NOMO-1 treated with dmso at 0.1 percent for 144 hours (cell line): ENCODE results near the gene SEC22C.
A peak's percentile ranks its signal among the peaks of the same experiment; 100 is the strongest.

Experiments
- DNase-seq: peaks from one replicate; lab custom pipeline; 2025; ENCODE audit not compliant: unreplicated experiment; lab: John Stamatoyannopoulos, UW

SEC22C gene

DNA sequence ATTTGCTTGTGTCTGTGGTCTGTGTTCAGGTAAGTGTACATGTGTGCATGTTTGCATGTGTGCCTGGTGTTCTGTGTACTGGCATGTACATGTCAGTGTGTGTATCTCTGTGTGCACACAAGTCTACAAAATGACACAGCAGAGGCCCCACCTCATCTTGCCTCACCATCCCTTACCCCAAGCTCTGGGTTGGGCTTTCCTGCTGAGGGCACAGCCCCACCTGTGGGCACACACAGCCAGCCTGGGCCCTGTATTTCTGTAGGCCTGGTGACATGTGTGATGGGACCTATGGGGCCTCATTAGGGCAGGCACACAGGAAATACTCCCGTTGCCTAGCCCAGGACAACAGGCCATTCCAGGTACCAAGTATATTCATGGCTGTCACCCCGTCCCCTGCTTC, 65.8 kb downstream of the SEC22C start:
- DNase-seq: no peak

DNA sequence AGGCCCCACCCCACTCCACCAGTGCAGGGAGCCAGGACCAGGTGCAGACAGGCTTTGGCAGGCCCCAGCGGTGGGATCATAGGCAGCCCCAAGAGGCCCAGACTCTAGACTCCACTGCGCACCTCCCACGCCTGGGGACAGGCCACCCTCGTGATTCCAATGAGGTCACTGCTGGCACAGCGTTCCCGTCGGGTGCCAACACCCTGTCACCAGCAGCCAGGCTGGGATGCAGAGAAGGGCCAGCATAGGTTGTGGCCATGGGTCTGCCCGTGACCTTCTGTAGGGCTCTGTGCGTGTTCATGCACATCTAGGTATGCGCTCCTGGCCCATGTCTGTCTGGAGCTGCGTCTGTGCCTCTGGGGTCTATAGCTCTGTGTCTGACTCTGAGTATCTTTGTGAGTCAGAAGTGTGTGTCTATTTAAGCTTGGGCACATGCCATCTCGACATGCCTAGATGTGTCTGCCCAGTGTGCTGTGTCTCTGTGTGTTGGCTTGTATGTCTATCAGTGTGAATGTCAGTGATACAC, 66.3 kb downstream of the SEC22C start:
- no peak for DNase-seq

DNA sequence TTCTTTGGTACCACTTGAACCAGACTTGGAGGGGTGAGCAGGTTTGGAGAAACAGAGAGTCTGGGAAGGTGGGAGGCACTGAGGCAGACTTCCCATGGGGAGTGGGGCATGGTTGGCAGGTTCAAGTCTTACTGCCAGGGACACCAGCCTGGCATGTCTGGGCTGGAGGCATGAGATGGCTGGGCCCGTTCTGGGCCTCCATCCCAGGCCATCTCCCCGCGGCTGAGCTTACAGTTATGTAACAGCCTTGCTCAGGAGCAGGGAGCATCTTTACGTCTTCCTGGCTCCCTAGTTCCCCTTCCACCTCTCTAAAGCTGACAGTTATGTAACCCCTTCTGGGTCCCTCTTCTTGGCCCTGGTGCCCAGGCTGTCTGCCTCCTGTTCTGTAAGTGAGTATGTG, 66.9 kb downstream of the SEC22C start:
- no peak for DNase-seq

DNA sequence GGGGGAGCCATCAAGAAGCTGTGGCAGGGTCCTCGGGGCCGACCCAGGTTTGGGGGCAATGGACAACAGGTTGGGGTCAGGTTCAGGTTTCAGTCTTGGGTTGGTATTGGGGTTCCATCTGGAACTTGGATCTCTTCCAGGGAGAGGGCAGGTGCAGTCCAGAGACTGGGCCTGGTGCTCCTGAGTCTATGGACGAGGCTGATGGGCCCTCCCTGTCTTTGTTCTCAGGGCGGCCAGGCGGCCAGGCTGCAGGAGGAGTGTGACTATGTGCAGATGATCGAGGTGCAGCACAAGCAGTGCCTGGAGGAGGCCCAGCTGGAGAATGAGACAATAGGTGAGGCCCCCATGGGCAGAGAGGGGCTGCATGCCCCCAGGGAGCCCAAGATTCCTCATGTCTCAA, 68.2 kb downstream of the SEC22C start:
- no peak for DNase-seq

DNA sequence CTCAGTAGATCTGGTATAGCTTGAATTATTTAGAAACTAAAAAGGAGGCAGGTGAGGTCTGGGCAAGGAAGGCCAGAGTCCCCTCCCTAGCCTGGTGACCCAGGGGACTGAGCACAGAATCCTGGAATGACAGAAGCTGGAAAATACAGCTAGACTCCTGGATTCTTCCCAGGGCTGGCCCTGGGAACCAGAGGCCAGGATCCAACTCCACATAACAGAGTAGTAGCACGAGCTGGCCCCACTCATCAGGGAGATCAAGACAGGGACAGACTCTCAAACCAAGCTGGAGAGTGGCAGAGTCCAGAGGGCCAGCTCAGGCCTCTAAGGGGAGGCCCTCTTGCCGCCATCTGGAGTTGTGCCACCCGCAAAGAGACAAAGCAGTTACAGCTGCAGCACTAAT, 68.6 kb downstream of the SEC22C start:
- no peak for DNase-seq

DNA sequence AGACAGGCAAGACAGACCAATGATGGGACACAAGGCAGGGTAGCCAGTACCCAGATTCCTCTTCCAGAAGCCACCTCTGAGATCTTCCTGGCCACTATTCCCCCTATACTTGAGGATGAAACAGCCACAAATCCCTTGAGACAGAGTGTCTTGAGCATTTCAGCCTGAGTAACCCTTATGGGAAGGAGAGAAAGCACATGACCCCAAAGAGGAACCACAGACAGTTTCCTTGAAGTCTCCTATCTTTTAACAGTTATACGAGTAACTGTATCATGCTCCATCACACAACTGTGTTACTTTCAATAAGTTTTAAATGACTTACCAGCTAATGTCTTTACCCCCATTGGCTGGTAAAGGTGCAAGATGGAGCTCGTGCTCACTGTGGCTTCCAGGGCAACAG, 70.0 kb downstream of the SEC22C start:
- no peak for DNase-seq

DNA sequence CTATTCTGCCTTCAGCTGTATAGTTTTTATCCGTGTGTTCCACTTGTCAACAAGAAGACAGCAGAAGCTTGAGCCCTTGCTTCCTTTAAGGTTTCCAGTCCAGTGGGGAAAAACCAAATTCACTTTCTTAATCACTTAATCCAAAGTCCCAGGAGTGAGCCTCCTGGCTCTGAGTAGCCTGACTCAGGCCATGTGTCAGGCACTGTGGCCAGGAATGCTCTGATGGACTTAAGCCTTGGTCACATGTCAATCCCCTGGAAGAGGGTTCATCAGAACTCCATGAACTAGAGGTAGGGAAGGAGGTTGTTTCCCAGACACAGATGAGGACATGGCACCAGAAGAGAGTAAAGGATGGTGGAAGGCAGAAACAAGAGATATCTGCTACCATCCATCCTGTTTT, 70.6 kb downstream of the SEC22C start:
- no peak for DNase-seq

DNA sequence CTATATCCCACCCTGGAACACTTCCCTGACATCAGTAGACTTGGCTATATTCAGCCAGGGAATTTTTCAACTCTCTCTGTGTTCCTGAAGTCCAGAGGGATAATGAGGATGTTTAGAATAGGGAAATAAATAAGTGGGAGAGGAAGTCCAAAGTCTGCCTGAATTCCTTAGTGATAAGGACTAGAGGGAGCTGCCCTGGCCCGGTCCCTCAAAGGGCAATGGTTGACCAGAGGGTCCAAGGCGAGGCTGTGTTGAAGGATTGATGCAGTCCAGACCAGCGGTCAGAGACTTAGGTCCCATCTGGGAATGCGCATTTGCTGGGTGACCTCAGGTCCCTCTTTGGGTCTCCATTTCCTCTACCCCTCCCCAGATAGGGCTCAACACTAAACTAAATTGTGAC, 71.4 kb downstream of the SEC22C start:
- DNase-seq: no peak

DNA sequence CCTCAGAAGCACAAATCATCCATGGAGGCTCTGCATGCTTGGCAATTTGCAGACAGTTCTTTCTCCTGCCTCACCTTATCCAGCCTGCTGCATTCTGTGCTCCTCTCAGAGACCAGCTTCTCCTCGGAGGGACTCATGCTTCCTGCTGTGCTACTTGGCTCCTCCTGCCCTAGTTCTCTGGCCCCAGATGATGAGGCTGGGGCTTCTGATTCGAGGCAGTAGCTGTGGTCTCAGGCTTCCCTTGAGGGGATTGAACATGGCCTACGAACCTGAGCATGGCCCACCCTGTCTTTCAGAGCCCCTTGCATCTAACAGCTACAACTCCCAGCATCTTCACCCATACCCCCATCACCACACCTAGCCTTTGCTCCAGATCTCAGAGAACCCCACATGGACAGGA, 72.7 kb downstream of the SEC22C start:
- no peak for DNase-seq

DNA sequence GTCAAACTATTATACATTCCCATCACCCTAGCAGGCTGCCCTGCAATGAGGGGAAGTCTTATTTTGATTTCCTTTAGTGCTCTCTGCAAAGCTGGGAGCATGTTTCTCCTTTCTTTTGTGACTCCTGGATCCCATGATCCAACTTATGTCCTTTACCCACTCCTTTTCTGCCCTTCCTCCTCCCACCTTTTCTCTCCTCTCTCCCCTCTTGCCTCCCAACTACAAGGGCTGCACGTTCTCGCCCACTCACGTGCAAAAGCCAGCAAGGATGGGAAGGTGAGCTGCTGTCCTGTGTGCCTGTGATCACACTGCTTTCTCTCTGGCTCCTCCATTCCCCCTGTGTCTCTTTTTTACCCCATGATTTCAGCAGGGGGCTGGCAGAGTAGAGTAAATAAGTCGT, 73.2 kb downstream of the SEC22C start:
- no peak for DNase-seq

DNA sequence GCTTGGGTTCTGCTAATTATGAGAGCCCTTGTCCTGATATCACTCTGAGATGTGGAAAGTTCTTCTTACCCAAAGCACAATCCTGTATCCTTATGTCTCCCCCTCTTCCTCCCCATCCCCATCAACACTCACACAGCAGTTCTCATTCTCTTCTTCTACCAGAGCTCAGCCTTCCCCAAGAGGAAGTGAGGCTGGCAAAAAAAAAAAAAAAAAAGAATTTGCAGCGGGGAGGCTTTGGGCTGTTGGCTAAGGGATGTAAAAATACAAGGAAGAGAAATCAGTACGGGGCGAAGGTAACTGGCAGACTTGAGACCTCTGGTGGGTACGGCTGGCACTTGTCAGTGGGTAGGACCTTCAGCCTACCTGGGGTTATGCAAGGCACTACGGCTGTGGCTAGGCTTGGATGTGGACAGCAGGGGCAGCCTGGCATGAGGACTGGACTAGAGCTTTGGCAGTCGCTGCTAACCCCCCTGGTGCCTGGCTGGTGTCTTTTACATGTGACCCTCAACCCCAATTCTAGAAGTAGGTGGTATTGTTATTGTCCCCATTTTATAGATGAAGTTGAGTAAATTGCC, 73.9 kb downstream of the SEC22C start:
- DNase-seq: no peak

DNA sequence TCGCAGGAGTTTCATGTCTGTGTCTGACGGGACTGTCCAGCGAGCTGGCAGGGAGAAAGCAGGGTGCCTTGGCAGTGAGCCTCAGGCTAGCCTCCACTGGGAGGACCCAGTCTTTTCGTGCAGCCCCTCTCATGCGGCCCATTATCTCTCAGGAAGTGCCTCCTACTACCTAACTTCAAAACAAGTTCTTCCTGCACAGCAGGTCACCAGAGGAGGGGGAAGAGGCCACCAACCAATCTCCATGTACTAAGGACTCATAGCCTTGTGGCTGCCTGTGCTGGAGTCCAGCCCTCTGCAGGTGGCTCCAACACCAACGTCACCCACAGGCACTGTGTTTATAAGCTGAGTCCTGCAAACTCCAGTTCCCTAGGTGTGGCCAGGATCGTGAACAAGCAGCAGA, 74.5 kb downstream of the SEC22C start:
- DNase-seq: no peak

DNA sequence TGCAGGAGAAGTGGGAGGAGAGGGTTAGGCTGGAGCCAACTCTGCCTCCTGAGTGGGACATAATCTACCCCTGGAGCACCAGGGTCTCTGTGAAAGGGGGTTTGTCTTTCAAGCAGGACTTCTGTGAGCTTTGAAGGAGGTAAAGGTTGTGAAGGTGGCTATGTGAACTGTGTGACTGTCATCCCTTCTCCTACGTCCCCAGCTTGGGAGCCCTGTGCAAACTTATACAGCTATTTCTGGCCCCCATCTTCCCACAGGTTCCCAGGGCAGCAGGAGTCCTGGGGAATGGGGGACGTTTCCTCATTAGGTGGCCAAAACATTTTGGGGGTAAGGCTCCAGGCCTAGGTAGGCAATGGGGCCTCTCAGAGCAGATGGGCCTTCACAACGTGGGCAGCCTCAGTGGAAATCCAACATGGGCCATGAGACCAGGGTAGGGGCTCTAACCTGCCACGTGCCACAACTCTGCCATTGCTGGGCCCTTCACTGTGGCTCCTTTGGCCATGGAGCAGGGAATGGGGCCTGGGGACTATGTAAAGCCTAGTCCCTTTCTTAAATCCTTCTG, 75.8 kb downstream of the SEC22C start:
- no peak for DNase-seq

DNA sequence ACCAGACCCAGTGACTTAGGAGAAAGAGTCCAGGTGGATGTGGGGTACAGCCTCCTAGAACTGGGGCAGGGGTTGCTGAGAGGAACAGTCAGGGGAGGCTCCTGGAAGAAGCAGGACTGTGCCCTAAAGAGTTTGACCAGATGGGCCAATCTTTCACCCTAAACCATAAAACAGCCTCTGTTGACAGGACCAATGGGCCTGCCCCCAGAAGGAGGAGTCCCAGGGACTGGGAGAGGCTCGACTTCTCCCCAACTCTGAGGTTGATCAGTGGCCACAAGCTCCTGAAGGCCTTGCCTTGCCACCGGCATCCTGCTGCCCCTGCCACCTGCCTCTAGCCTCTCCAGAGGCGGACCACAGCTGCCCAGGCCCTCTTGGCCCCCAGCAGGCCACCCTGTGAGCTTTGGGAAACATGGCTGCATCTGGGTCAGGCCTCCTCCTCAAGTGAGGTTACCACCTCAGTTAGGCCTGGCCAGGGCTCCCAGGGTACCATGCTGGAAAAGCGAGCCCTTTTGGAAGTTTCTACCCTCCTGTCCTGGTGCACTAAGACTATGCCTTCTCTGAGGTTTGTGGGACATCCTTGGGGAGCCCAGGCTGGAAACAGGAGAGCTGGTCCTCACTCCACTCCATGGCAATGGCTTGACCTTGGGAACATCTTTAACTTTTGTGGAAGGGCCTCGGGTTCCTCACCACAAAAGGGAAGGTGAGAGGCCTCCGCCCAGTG, 76.5 kb downstream of the SEC22C start:
- DNase-seq: no peak

DNA sequence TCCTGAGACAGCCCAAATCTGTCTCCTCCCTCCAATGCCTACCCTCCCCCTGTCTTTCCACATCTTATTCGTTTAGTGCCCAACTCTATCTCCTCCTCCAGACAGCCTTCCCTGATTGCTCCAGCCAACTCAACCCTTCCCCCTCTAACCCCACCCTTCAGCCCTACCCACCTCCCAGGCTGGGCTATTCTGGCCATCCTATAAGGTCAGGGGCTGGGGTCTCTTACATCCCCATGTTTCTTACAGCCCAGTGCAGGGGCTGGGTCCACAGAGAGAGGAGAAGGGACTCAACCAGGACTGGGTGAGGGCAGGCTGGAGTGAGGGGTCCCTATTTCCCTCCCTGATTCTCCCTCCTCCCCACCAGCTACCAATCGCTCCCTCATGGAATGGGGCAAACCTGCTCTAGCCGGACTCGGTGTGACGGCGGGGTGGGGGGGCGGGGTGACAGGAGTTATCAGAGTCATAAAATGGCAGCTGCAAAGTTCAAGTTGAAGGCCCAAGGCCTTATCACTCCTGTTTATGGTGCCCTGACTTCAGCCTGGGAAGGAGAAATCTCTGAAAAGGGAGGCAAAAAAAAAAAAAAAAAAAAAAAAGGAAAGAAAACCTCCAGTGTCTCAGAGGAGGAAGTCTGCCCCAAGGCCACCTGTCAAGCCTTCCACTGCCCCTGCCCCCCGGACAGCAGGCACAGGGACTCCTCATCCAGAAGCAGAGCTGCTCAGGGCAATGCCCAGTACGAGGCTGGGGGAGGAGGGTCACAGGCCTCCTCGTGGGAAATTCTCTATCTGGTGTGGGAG, 77.2 kb downstream of the SEC22C start:
- no peak for DNase-seq

DNA sequence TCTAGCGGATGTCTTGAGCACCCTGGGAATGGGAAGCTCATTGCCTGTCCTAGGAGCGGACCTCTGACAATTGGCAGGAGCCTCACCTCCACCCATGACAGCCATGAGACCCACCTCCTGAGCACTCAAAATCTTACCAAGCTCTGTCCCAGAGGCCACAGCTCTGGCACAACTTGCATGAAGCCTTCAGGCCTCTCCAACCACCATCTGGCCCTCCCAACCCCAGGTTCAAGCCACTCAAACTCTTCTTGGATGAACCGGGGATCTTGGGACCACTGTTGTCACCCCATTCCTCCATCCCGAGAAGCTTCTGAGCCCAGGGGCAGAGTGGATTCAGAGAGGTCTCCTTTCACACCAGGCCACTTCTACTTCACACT, 77.8 kb downstream of the SEC22C start:
- DNase-seq: no peak

DNA sequence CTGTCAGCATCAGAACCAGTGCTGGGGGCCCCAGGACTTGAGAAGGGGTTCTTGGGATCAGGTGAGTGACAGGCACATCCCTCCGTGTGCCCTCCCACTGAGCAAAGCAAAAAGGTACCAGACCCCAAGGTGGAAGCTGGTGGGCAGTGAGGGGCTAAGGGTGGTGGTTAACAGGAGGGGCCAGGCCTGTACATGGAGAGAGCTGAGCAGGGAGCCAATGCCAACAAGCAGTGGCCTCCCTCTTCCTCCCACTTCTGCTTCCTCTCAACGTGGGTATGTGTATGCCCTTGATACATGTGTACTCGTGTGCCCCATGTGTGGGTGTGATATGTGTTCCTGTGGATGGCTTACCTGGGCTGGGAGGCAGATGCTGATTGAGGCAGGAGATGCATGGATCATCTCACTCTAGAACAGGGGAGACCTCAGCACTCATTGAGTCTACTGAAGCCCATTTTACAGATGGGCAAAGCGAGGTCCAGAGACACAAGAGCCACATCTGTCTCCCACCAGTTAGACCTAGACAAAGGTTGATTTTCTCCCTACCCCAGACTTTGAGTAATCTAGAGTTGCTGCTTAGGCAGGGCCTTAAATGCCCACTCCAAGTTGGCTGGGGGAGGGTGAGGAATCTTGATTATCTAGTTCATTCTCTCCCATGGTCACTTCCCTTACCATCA, 78.4 kb downstream of the SEC22C start:
- no peak for DNase-seq

DNA sequence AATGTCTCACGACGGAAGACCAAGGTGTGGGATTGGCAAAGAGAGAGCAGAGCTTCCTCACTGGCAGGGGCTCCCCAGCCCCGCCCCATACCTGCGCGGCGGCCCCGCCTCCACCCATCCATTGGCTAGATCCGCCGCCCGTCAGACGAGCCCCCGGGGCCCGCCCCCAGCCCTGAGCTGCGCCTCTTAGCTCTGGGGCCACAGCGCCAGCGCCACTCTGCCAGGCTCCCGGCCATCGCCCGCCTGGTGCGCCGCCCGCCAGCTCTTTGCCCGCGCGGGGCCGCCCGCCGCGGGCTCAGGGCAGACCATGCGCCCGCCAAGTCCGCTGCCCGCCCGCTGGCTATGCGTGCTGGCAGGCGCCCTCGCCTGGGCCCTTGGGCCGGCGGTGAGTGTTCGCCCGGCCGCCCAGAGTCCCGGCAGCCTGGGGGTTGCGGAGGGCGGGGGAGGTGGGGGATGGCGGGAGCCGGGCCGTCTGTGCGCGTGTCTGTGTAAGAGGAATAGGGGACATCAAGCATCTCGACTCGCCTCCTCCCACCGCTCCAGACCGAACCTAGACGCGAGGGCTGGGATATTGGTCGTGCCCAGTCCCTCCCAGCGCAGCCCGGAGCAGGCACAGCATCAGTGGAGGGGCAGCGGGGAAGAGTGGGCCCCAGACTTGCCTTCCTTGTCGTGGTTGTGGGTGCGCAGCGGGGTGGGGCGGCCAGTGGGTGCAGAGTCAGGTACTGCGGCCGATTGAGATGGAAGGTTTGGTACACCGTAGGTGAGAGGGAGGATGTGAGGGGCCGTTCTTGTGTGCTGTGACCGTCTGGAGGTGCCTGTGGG, 79.1 kb downstream of the SEC22C start, which contains the start of gene VIPR1:
Gene VIPR1 (plus strand): TSS at position 215 of the 822 bp plus-strand sequence. CDS start 93 bp downstream, at position 308.
- peak; percentile 60 for DNase-seq

DNA sequence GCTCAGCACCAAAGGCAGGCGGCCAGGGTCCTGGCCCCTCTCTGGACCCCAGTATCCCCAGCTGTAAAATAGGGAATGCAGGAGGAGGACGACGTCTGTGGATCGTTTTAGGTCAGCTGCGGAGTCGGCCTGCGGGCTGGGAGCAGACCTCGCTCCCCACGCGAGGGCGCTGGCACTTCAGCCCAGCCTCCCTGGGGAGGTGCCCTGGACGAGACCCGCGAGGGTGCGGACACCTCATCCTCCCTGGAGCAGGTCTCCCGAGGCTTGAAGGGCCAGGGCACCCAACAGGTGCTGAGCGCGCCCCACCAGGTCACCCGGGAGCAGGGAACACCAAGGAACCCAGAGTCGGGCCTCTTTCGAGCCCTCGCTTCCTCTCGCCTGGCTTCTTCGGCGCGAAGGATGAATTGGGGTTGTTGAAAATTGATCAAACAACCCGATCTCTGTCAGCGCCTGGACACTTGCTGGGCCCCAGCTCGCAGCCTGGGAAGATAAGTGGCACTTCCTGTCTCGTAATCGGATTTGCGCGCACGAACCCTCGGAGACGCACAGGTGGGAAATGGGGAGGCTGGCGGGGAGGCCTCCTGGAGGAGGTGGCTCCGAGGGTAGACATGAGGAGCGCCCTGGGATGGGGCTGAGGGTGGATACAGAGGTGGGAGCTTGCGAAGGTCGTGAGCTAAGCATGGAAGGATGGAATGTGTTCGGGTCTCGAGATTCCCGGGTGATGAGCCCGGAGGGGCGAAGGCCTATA, 79.9 kb downstream of the SEC22C start:
- DNase-seq: peak; percentile 42

DNA sequence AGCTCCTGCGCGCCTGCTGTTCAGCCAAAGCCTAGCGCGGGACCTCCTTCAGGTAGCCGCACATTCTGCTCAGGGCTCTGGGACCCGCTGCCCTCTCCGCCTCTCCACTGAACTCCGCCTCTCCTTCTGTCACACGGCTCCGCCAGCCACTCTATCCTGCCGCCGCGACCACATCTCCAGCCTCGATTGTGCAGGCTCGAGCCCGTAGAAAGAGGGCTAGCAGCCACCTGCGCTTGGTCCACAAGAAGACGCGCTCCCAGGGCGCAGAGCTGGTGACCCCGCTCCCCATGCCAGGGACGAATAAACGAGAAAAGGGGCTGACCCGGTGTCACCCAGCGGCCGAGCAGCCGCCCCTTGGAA, 80.5 kb downstream of the SEC22C start:
- no peak for DNase-seq
